HG02981 (cell line): ENCODE results near the gene MS4A5.

Source experiments
- ATAC-seq: cut with Tn5 transposase; IDR thresholded peaks from one replicate; pipeline ENCODE4 v1.9.1; 2021; ENCODE audit warnings: mild to moderate bottlenecking, moderate library complexity; ENCODE audit not compliant: unreplicated experiment

Gene MS4A5

GRCh38 chr11:60477035-60477445, 47.7 kb downstream of the MS4A5 start:
- no peak for ATAC-seq

- ATAC-seq, result no peak
Measured at GRCh38 chr11:60482361-60482760, 53.0 kb downstream of the MS4A5 start.

- ATAC-seq, result peak; percentile 96
Measured at GRCh38 chr11:60485987-60486386, 56.6 kb downstream of the MS4A5 start.

GRCh38 chr11:60492488-60493009, 63.2 kb downstream of the MS4A5 start, which contains the start of gene MS4A12:
Gene MS4A12 (plus strand): TSS chr11:60492778. CDS start chr11:60497319, 4,541 bp downstream.
- no peak for ATAC-seq

GRCh38 chr11:60493454-60493853, 64.1 kb downstream of the MS4A5 start:
- no peak for ATAC-seq
